Aortic smooth muscle cell (primary cell): Measurements from ENCODE around the gene NCKAP5L. TPM values are rescaled to one million over a fixed set of nuclear protein-coding genes. Genes with fewer than 3 reads are reported as not detected.

Experiments used
- total RNA-seq: library from RNA; depleted of rRNA; stranded (reverse); fragments of >200 nt; gene quantifications from 2 replicates; pipeline ENCODE4 v1.2.3, GENCODE V29; 2014

NCKAP5L gene, protein sequence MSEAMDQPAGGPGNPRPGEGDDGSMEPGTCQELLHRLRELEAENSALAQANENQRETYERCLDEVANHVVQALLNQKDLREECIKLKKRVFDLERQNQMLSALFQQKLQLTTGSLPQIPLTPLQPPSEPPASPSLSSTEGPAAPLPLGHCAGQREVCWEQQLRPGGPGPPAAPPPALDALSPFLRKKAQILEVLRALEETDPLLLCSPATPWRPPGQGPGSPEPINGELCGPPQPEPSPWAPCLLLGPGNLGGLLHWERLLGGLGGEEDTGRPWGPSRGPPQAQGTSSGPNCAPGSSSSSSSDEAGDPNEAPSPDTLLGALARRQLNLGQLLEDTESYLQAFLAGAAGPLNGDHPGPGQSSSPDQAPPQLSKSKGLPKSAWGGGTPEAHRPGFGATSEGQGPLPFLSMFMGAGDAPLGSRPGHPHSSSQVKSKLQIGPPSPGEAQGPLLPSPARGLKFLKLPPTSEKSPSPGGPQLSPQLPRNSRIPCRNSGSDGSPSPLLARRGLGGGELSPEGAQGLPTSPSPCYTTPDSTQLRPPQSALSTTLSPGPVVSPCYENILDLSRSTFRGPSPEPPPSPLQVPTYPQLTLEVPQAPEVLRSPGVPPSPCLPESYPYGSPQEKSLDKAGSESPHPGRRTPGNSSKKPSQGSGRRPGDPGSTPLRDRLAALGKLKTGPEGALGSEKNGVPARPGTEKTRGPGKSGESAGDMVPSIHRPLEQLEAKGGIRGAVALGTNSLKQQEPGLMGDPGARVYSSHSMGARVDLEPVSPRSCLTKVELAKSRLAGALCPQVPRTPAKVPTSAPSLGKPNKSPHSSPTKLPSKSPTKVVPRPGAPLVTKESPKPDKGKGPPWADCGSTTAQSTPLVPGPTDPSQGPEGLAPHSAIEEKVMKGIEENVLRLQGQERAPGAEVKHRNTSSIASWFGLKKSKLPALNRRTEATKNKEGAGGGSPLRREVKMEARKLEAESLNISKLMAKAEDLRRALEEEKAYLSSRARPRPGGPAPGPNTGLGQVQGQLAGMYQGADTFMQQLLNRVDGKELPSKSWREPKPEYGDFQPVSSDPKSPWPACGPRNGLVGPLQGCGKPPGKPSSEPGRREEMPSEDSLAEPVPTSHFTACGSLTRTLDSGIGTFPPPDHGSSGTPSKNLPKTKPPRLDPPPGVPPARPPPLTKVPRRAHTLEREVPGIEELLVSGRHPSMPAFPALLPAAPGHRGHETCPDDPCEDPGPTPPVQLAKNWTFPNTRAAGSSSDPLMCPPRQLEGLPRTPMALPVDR (N-terminal part only)
- total RNA-seq: 10.3 and 12.8 TPM in 2 replicates

DNA sequence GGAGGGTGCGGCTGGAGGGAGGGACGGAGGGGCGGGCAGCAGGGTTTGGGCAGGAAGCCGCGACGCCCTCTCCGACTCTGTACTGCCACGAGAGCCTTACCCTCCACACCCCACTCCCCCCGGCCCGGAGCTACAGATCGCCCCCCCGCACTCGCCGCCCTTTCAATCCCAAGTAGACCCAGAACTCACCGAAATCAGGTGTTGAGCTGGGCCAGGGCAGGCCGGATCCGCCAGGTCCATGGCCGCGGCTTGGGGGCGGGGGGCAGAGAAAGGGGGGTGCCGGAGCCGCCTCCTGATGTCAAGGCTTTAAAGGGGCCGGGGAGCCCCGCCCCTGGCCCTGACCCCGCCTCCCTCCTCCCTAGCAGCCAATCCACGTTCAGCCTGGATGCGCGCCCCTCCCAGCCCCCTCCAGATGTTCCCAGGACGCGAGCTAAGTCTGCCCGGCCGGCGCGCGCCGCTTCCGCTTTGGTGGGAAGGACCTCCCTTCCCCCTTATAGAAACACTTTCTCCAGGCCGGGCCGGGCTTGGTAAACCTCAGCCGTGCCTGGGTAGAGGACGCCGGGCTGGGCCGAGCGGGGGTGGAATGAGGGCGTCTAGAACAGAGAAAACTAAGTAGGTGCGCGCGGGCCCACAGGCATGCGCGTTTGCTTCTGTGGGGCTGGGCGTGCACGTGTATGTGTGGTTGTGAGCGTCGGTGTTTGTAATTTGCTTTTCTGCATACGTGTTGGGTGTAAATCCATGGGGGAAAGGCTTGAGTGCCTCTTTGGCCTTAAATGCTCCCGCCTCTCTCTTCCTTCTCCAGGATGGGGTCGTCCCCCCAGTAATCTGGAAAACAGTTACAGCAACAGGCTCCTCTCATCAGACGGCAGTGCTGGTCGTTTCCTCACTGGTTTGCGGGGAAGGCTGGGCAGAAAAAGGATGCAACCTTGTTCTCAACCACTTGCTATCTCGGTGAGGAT is at the start of gene NCKAP5L:
NCKAP5L (minus strand) TSS at position 281 of the 959 bp plus-strand sequence. CDS start 24,369 bp downstream, outside the sequence.

DNA sequence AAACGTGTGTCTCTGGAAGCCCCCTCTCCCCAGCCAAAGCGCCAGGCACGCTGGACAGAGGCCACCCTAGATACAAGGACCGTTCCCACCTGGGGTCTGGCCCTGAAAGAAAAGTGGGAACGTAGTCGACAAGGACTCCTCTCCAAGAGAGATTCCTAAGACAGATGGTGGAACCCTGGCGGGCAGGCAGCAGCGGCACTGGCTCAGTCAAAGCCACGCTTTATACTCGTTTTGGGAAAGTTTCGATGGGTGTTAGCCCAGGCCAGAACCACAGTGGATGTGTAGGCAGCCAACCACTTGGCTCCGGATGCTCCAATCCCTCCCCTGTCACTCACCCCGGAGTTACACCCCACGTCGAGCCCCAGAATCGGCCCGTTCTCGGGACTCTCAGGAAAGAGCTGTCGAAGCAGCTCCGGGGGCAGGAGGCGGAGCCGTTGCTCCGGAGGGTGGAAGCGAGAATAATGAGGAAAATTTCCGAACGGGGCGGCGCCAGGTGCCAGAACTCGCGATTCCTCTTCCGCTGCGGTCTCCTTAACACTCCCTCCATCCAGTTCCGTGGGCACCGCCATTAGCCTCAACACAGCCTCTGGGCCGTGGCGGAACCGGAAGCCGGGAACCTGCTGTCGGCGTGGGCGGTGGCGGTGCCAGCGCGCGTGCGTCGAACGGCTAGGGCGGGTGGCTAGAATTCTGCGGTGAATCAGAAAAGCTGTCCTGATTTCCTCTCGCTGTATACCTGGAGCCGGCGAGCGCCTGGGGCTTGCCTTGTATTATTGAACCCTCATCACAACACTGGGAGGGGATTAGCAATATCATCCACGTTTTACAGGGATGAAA is 14.5 kb upstream of the NCKAP5L start, which contains the start of gene BCDIN3D:
BCDIN3D (minus strand) TSS at position 588 of the 834 bp plus-strand sequence; CDS start at position 569, 19 bp downstream.

Other genes with a start within 250 kb of the NCKAP5L start
- 0.37 and 0.53 TPM in 2 replicates for gene FAM186B, start 222.8 kb downstream of the NCKAP5L start, total RNA-seq
- 15.0 and 15.5 TPM in 2 replicates for gene PRPF40B, start 204.9 kb downstream of the NCKAP5L start, total RNA-seq
- 29.2 and 38.6 TPM in 2 replicates for gene FMNL3, start 121.0 kb downstream of the NCKAP5L start, total RNA-seq
- gene TMBIM6, start 86.9 kb downstream of the NCKAP5L start, total RNA-seq: 369 and 388 TPM in 2 replicates
- gene BCDIN3D, start 14.7 kb upstream of the NCKAP5L start, total RNA-seq: 2.0 and 3.3 TPM in 2 replicates
- 0.81 and 2.0 TPM in 2 replicates for gene FAIM2, start 75.5 kb upstream of the NCKAP5L start, total RNA-seq
- gene AQP2, start 122.3 kb upstream of the NCKAP5L start, total RNA-seq: not detected in 2 replicates
- 0.19 and 0.26 TPM in 2 replicates for gene AQP5, start 133.5 kb upstream of the NCKAP5L start, total RNA-seq
- 0.12 and 0.13 TPM in 2 replicates for gene AQP6, start 144.5 kb upstream of the NCKAP5L start, total RNA-seq
- 58.3 and 78.9 TPM in 2 replicates for gene RACGAP1, start 197.1 kb upstream of the NCKAP5L start, total RNA-seq
- 1.3 and 1.4 TPM in 2 replicates for gene ASIC1, start 229.2 kb upstream of the NCKAP5L start, total RNA-seq